ENCODE measurements around the gene APP. TPM values are rescaled to one million over a fixed set of nuclear protein-coding genes. Genes with fewer than 3 reads are reported as not detected.
"Not testable (repeated sequence)": the region's sequence is repeated elsewhere in the genome, so short reads cannot be mapped to it uniquely, and the experiment has no call there.

APP gene
- total and polyA plus RNA-seq, 7 donors, result 37.7 to 118 (median 56.6) TPM

GRCh38 chr21:26028183-26028582, 142.4 kb downstream of the APP start:
- DNase-seq (no peak), ATAC-seq (no peak)
- Histone ChIP-seq H3K27me3 (ENCODE audit: insufficient read depth in 3 of 3, low read length in 2 of 3) (no peaks in the 10 kb centered on the region), H3K9me3 (no peaks in the 10 kb centered on the region), H3K4me1 (no peaks in the 10 kb centered on the region), H3K27ac (no peak overlapping the region), H3K36me3 (ENCODE audit: insufficient read depth in 1 of 2, low read depth in 1 of 2) (no peaks in the 10 kb centered on the region), H3K4me3 (no peak overlapping the region)
- intact Hi-C loops (cut with DNase I), result no loop called here
- TF ChIP-seq CTCF (IDR thresholded peaks at IDR 0.05), result no peak
- WGBS, 3 donors, result 67 to 78% (median 71%) methylated on average over 4 of the region's 4 CpGs

- H3K9me3 ChIP-seq, result no peaks in the 10 kb centered on the region
- no peaks in the 10 kb centered on the region for H3K36me3 ChIP-seq (ENCODE audit: insufficient read depth in 1 of 2, low read depth in 1 of 2)
- no peaks in the 10 kb centered on the region for H3K4me1 ChIP-seq
- H3K27ac ChIP-seq, result no peak overlapping the region
- no peaks in the 10 kb centered on the region for H3K27me3 ChIP-seq (ENCODE audit: insufficient read depth in 3 of 3, low read length in 2 of 3)
- TF ChIP-seq CTCF (IDR thresholded peaks at IDR 0.05), result no peak
- 93 to 98% (median 96%) methylated on average over 8 of the region's 8 CpGs for WGBS, 3 donors
- DNase-seq (no peak), ATAC-seq (no peak)
- no peak overlapping the region for H3K4me3 ChIP-seq
- intact Hi-C loops (cut with DNase I), result no loop called here
These were observed 142.9 kb downstream of the APP start for GRCh38 chr21:26027696-26028095.

GRCh38 chr21:26025536-26026512, 144.7 kb downstream of the APP start:
- H3K27ac ChIP-seq, result no peak overlapping the region
- no peak overlapping the region for H3K4me3 ChIP-seq
- H3K36me3 ChIP-seq (ENCODE audit: insufficient read depth in 1 of 2, low read depth in 1 of 2), result peaks cover 0 to 7% of the 10 kb centered on the region in 2 donors
- ATAC-seq (no peak), DNase-seq (no peak)
- no peaks in the 10 kb centered on the region for H3K4me1 ChIP-seq
- no peaks in the 10 kb centered on the region for H3K27me3 ChIP-seq (ENCODE audit: insufficient read depth in 3 of 3, low read length in 2 of 3)
- 26 to 42% (median 28%) methylated on average over 9 of the region's 9 CpGs for WGBS, 3 donors
- intact Hi-C loops (cut with DNase I), result no loop called here
- TF ChIP-seq CTCF (IDR thresholded peaks at IDR 0.05), result no peak
- no peaks in the 10 kb centered on the region for H3K9me3 ChIP-seq

- WGBS, 3 donors, result 97 to 100% (median 97%) methylated on average over 3 to 4 of the region's 4 CpGs
- intact Hi-C loops (cut with DNase I); DNase-seq; H3K27ac ChIP-seq; H3K36me3 ChIP-seq (ENCODE audit: insufficient read depth in 1 of 2, low read depth in 1 of 2); H3K4me3 ChIP-seq; H3K4me1 ChIP-seq; H3K9me3 ChIP-seq; ATAC-seq; H3K27me3 ChIP-seq (ENCODE audit: insufficient read depth in 3 of 3, low read length in 2 of 3): not testable (repeated sequence)
These were observed 147.2 kb downstream of the APP start for GRCh38 chr21:26023406-26023805.

GRCh38 chr21:26022598-26023337, 147.8 kb downstream of the APP start:
- H3K36me3 ChIP-seq (ENCODE audit: insufficient read depth in 1 of 2, low read depth in 1 of 2); H3K9me3 ChIP-seq; intact Hi-C loops (cut with DNase I); ATAC-seq; DNase-seq; H3K27ac ChIP-seq; H3K4me3 ChIP-seq; H3K4me1 ChIP-seq; H3K27me3 ChIP-seq (ENCODE audit: insufficient read depth in 3 of 3, low read length in 2 of 3): not testable (repeated sequence)
- 98 to 99% (median 99%) methylated on average over 6 of the region's 6 CpGs for WGBS, 3 donors

Measured in psoas muscle (tissue), 8 donors.